ENCODE measurements around the gene CPLX1. TPM values are rescaled to one million over a fixed set of nuclear protein-coding genes. Genes with fewer than 3 reads are reported as not detected.

Gene CPLX1
- total RNA-seq, 2 experiments from 2014 or later, result 0.21 to 0.25 TPM

DNA sequence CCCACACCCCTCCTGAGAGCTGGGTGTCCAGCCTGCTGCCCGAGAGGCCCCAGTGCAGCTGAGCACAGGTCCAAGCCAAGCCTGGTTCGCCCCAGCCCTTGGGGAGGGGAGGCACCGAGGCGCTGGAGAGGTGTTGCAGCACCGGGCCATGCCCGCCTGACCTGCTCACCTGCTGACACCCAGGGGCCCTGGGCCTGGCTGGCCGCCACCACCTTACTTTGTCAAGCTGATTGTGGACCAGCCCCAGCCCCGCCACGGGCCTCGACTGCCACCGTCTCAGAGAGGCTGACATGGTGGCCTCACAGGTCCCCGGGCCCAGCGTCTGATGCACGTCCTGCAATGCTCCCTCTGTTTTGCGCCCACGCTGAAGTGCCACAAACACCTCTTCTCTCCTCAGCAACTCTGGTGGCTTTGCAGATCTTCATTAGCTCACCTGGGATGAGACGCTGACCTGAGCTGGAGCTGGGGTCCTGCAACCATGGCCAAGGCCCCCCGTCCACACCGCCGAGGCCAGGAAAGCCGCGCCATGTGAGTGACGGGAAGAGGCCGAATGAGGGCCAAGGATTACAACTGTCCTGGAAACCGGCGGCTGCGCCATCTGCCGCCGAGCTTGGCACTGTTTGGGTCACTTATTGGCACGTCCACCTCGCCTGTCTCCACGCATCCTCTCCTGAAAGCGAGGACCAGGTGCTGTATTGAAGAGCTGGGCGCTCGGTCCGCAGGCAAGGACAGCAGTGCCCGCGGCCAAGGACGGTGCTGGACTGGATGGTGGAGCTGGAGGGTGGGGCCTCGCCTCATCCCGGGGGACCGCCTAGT is 7.6 kb downstream of the CPLX1 start:
- Histone ChIP-seq H3K36me3 (ENCODE audit: insufficient read depth, low read length) (no peaks in the 10 kb centered on the region), H3K9me3 (ENCODE audit: low read length) (no peaks in the 10 kb centered on the region), H3K27ac (ENCODE audit: low read depth, low read length, poor library complexity, severe bottlenecking) (no peak overlapping the region), H3K4me2 (ENCODE audit: low read length) (no peak overlapping the region), H2AFZ (ENCODE audit: low read length) (no peak overlapping the region), H3K4me1 (ENCODE audit: insufficient read depth, low read length, poor library complexity, severe bottlenecking) (peaks cover 7% of the 10 kb centered on the region), H4K20me1 (ENCODE audit: insufficient read depth, low read length) (no peaks in the 10 kb centered on the region), H3K9me2 (ENCODE audit: insufficient read depth, low read length) (no peaks in the 10 kb centered on the region), H3K4me3 (ENCODE audit: low read depth, low read length, poor library complexity, severe bottlenecking) (no peak overlapping the region), H3K79me2 (ENCODE audit: insufficient read depth, low read depth, low read length) (no peaks in the 10 kb centered on the region)
- CTCF ChIA-PET (ENCODE audit: unreplicated experiment), result no interaction called here
- no peak for DNase-seq (ENCODE audit: low spot score)
- intact Hi-C loops (cut with micrococcal nuclease; ENCODE audit: unreplicated experiment), result no loop called here
- TF ChIP-seq EZH2phosphoT487 (IDR thresholded peaks at IDR 0.05; ENCODE audit: borderline replicate concordance, low read depth, low read length), result no peak
- TF ChIP-seq, protein P1, sequence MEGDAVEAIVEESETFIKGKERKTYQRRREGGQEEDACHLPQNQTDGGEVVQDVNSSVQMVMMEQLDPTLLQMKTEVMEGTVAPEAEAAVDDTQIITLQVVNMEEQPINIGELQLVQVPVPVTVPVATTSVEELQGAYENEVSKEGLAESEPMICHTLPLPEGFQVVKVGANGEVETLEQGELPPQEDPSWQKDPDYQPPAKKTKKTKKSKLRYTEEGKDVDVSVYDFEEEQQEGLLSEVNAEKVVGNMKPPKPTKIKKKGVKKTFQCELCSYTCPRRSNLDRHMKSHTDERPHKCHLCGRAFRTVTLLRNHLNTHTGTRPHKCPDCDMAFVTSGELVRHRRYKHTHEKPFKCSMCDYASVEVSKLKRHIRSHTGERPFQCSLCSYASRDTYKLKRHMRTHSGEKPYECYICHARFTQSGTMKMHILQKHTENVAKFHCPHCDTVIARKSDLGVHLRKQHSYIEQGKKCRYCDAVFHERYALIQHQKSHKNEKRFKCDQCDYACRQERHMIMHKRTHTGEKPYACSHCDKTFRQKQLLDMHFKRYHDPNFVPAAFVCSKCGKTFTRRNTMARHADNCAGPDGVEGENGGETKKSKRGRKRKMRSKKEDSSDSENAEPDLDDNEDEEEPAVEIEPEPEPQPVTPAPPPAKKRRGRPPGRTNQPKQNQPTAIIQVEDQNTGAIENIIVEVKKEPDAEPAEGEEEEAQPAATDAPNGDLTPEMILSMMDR (conservative IDR thresholded peaks at IDR 0.05; ENCODE audit: low read length), result no peak
- POLR2A ChIA-PET, result no interaction called here
- no TSS peak for BruUV-seq (replicated peaks)

DNA sequence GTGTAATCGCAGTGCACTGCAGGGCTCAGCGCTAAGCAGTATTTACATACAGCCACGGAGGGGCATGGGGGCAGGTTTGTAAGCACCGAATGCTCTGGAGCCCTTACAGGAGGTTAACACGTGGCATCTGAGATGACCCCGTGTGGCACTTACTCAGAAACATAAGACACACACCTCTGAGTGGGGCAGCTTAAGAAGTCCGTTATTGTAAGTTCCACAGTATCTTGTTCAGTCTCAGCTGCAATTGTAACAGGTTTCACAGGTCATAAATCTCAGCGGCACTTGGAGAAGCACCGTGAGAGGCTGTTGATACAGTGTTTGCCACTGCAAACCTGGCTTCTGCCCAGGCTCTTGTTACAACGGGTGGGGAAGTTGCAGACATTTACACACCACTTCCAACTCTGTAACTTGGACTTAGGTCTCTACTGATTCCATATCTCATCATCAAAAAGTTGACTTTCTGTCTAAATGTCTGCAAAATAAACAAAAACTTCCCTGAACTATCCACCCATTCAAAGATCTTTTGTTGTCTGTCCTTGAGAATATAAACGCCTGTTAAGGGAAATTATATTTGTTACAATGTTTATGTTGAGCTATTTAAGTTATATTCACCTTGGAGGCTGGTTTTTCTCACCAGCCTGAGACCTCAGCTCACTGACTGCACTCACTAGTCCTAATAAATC is 10.3 kb downstream of the CPLX1 start:
- Histone ChIP-seq H3K27ac (ENCODE audit: low read depth, low read length, poor library complexity, severe bottlenecking) (no peak overlapping the region), H3K4me2 (ENCODE audit: low read length) (no peak overlapping the region), H3K9me2 (ENCODE audit: insufficient read depth, low read length) (no peaks in the 10 kb centered on the region), H3K79me2 (ENCODE audit: insufficient read depth, low read depth, low read length) (no peaks in the 10 kb centered on the region), H3K4me1 (ENCODE audit: insufficient read depth, low read length, poor library complexity, severe bottlenecking) (peaks cover 7% of the 10 kb centered on the region), H2AFZ (ENCODE audit: low read length) (peak overlapping the region; percentile 22; the same call in 1 of the 2 replicates), H4K20me1 (ENCODE audit: insufficient read depth, low read length) (no peaks in the 10 kb centered on the region), H3K36me3 (ENCODE audit: insufficient read depth, low read length) (no peaks in the 10 kb centered on the region), H3K4me3 (ENCODE audit: low read depth, low read length, poor library complexity, severe bottlenecking) (no peak overlapping the region), H3K9me3 (ENCODE audit: low read length) (no peaks in the 10 kb centered on the region)
- intact Hi-C loops (cut with micrococcal nuclease; ENCODE audit: unreplicated experiment), result no loop called here
- peak; percentile 11 for DNase-seq (ENCODE audit: low spot score)
- ChIA-PET CTCF (ENCODE audit: unreplicated experiment) (no interaction called here), POLR2A (interaction anchor here (0.6 to 0.7 kb wide), 2 partner anchors 180 to 605 kb away, joined by 3 to 4 read pairs; no protein-coding TSS in a partner anchor)
- TF ChIP-seq, protein P1 (conservative IDR thresholded peaks at IDR 0.05; ENCODE audit: low read length), result no peak
- TF ChIP-seq EZH2phosphoT487 (IDR thresholded peaks at IDR 0.05; ENCODE audit: borderline replicate concordance, low read depth, low read length), result no peak
- BruUV-seq (replicated peaks), result no TSS peak
